ENCODE measurements around the gene OR2T33.
"Not testable (repeated sequence)": the region's sequence is repeated elsewhere in the genome, so short reads cannot be mapped to it uniquely, and the experiment has no call there.

DNA sequence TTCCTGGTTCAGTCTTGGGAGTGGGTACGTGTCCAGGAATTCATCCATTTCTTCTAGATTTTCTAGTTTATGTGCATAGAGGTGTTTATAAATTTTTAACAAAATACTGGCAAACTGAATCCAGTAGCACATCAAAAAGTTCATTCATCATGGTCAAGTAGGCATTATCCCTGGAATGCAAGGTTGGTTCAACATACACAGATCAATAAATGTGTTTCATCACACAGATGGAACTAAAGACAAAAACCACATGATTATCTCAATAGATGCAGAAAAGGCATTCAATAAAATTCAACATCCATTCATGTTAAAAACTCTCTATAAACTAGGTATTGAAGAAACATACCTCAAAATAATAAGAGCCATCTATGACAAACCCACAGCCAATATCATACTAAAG is 18.5 kb downstream of the OR2T33 start:
- TF ChIP-seq, protein P1, sequence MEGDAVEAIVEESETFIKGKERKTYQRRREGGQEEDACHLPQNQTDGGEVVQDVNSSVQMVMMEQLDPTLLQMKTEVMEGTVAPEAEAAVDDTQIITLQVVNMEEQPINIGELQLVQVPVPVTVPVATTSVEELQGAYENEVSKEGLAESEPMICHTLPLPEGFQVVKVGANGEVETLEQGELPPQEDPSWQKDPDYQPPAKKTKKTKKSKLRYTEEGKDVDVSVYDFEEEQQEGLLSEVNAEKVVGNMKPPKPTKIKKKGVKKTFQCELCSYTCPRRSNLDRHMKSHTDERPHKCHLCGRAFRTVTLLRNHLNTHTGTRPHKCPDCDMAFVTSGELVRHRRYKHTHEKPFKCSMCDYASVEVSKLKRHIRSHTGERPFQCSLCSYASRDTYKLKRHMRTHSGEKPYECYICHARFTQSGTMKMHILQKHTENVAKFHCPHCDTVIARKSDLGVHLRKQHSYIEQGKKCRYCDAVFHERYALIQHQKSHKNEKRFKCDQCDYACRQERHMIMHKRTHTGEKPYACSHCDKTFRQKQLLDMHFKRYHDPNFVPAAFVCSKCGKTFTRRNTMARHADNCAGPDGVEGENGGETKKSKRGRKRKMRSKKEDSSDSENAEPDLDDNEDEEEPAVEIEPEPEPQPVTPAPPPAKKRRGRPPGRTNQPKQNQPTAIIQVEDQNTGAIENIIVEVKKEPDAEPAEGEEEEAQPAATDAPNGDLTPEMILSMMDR (IDR thresholded peaks at IDR 0.05) = not testable (repeated sequence)
- TF ChIP-seq POLR2A (IDR thresholded peaks at IDR 0.05) = not testable (repeated sequence)
